ENCODE data around the gene PRKAG2.

Gene PRKAG2

DNA sequence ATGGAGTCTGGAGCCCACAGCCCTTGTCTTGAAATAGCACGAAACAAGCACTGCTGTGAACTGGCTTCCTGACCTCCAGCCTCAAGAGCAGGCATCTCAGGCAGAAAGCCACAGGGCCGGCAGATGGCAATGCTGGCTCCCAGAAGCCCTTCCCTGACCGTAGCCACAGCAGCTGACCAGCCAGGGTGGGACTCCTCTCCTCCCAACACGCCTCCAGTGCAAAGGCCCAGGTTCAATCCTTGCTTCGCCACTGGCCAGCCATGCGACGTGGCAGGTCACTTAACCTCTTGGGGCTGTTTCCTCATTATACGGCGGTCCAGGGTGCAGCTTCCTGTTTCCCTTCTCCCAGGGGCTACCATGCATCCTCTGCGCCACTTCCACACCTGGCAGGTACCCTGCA is 12.8 kb downstream of the PRKAG2 start:
- Histone ChIP-seq H3K9ac (no peak overlapping the region), H3K4me1 (peaks cover 9% of the 10 kb centered on the region), H2AFZ (no peak overlapping the region), H3K27me3 (ENCODE audit: control insufficient read depth, insufficient read depth, low read length) (no peaks in the 10 kb centered on the region), H3K4me3 (ENCODE audit: low read depth, low read length) (no peak overlapping the region), H3K9me3 (ENCODE audit: control insufficient read depth, low read length) (no peaks in the 10 kb centered on the region), H3K27ac (no peak overlapping the region), H3K36me3 (ENCODE audit: control insufficient read depth, insufficient read depth, low read length) (no peaks in the 10 kb centered on the region), H3K79me2 (peaks cover 3% of the 10 kb centered on the region), H3K4me2 (ENCODE audit: low read length) (no peak overlapping the region)
- TF ChIP-seq, protein P1, sequence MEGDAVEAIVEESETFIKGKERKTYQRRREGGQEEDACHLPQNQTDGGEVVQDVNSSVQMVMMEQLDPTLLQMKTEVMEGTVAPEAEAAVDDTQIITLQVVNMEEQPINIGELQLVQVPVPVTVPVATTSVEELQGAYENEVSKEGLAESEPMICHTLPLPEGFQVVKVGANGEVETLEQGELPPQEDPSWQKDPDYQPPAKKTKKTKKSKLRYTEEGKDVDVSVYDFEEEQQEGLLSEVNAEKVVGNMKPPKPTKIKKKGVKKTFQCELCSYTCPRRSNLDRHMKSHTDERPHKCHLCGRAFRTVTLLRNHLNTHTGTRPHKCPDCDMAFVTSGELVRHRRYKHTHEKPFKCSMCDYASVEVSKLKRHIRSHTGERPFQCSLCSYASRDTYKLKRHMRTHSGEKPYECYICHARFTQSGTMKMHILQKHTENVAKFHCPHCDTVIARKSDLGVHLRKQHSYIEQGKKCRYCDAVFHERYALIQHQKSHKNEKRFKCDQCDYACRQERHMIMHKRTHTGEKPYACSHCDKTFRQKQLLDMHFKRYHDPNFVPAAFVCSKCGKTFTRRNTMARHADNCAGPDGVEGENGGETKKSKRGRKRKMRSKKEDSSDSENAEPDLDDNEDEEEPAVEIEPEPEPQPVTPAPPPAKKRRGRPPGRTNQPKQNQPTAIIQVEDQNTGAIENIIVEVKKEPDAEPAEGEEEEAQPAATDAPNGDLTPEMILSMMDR (IDR thresholded peaks at IDR 0.05): no peak

DNA sequence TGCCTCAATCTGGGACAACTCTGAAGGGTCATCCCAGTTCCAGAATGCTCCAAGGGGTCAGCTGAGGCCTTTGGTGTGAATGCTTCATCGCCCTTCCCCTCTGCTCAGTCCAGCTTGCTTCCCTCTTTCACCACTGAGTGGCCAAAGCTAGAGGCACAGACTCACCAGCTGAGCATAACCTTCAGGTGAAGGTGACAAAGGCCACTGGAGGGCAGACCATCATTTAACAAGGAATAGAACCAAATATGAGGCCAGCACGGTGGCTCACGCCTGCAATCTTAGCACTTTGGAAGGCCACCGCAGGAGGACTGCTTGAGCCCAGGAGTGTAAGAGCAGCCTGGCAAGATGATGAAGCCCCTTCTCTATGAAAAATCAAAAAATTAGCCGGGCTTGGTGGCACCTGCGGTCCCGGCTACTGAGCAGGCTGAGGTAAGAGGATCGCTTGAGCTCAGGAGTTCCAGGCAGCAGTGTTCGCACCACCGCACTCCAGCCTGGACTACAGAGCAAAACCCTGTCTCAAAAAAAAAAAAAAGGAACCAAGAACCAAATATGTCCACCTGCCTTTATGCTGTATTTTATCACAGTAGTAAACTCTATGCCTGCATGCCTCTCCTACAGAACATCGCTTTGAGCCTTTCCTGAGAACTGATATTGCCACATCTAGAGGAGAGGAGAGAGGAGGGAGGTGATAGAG is 13.4 kb downstream of the PRKAG2 start:
- no peak overlapping the region for H3K27ac ChIP-seq
- no peak overlapping the region for H2AFZ ChIP-seq
- no peak overlapping the region for H3K4me2 ChIP-seq (ENCODE audit: low read length)
- H3K79me2 ChIP-seq: peaks cover 3% of the 10 kb centered on the region
- no peaks in the 10 kb centered on the region for H3K27me3 ChIP-seq (ENCODE audit: control insufficient read depth, insufficient read depth, low read length)
- TF ChIP-seq, protein P1 (IDR thresholded peaks at IDR 0.05): peak; percentile 12
- no peak overlapping the region for H3K4me3 ChIP-seq (ENCODE audit: low read depth, low read length)
- H3K9me3 ChIP-seq (ENCODE audit: control insufficient read depth, low read length): no peaks in the 10 kb centered on the region
- no peak overlapping the region for H3K9ac ChIP-seq
- peaks cover 9% of the 10 kb centered on the region for H3K4me1 ChIP-seq
- H3K36me3 ChIP-seq (ENCODE audit: control insufficient read depth, insufficient read depth, low read length): no peaks in the 10 kb centered on the region

DNA sequence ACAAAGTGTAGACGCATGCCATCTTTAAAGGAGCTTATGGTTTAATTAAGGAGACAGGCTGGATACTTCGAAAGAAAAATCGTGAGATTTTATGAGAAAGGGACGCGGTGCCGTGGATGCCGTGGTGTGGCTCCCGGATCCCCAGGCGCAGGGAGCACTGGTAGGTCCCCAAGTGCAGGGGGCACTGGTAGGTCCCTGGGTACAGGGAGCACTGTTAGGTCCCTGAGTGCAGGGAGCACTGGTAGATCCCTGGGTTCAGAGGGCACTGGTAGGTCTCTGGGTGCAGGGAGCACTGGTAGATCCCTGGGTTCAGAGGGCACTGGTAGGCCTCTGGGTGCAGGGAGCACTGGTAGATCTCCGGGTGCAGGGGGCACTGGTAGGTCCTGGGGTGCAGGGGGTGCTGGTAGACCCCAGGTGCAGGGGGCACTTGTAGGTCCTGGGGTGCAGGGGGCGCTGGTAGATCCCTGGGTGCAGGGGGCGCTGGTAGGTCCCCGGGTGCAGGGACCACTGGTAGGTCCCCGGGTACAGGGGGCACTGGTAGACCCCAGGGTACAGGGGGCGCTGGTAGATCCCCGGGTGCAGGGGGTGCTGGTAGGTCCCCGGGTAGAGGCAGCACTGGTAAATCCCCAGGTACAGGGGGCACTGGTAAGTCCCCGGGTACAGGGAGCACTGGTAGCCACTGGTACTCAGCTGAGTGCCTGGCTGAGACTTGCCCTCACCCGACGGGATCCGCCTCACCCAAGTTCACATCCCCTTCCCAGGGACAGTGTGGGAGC is 14.1 kb downstream of the PRKAG2 start:
- Histone ChIP-seq H3K9ac (no peak overlapping the region), H3K9me3 (ENCODE audit: control insufficient read depth, low read length) (no peaks in the 10 kb centered on the region), H3K4me3 (ENCODE audit: low read depth, low read length) (no peak overlapping the region), H3K4me1 (peaks cover 2% of the 10 kb centered on the region), H3K79me2 (peaks cover 3% of the 10 kb centered on the region), H3K4me2 (ENCODE audit: low read length) (no peak overlapping the region), H3K27me3 (ENCODE audit: control insufficient read depth, insufficient read depth, low read length) (no peaks in the 10 kb centered on the region), H3K36me3 (ENCODE audit: control insufficient read depth, insufficient read depth, low read length) (no peaks in the 10 kb centered on the region), H3K27ac (no peak overlapping the region), H2AFZ (no peak overlapping the region)
- TF ChIP-seq, protein P1 (IDR thresholded peaks at IDR 0.05): no peak

DNA sequence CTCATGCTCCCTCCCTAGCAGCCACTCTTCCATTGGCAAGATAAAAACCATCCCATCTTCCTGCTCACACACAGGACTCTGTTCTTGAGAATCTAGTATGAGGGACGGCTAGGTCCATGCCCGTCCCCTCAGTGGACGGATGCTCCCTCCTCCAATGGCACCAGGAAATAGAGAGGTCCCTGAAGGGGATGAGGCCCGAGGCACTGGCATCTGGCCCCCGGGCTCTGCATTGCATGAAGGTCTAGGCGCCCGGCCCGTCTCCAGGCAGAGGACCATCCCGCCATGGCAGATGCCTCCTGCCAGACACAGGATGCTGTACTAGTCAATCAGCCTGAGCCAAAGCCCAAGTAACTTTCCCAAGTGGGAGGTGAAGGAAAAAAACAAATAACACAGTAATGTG is 15.0 kb downstream of the PRKAG2 start:
- no peak overlapping the region for H3K4me2 ChIP-seq (ENCODE audit: low read length)
- no peaks in the 10 kb centered on the region for H3K79me2 ChIP-seq
- H3K9ac ChIP-seq: no peak overlapping the region
- no peak overlapping the region for H3K27ac ChIP-seq
- no peak overlapping the region for H3K4me3 ChIP-seq (ENCODE audit: low read depth, low read length)
- TF ChIP-seq, protein P1 (IDR thresholded peaks at IDR 0.05): no peak
- no peaks in the 10 kb centered on the region for H3K36me3 ChIP-seq (ENCODE audit: control insufficient read depth, insufficient read depth, low read length)
- H3K4me1 ChIP-seq: no peaks in the 10 kb centered on the region
- no peaks in the 10 kb centered on the region for H3K27me3 ChIP-seq (ENCODE audit: control insufficient read depth, insufficient read depth, low read length)
- H2AFZ ChIP-seq: no peak overlapping the region
- H3K9me3 ChIP-seq (ENCODE audit: control insufficient read depth, low read length): no peaks in the 10 kb centered on the region
